GM10266 (cell line): Measurements from ENCODE around the gene SAMD9L.

Experiments used
- DNase-seq: peaks from one replicate; pipeline ENCODE4 v3.0.0; 2012; ENCODE audit errors: extremely low spot score
- CTCF ChIP-seq: IDR thresholded peaks from 2 replicates; pipeline ENCODE4 v1.5.1; 2012; ENCODE audit warnings: mild to moderate bottlenecking, low read depth; ENCODE audit not compliant: control insufficient read depth, insufficient read depth; ENCODE audit errors: missing control alignments

SAMD9L gene

GRCh38 chr7:93176992-93177580 lies 28.9 kb upstream of the SAMD9L start:
- DNase-seq: no peak

GRCh38 chr7:93175219-93175618 lies 27.0 kb upstream of the SAMD9L start:
- no peak for DNase-seq
- no peak for TF ChIP-seq CTCF

More at GRCh38 chr7:93176992-93177580, 28.9 kb upstream of the SAMD9L start:
- no peak for TF ChIP-seq CTCF

GRCh38 chr7:93172683-93173082 lies 24.5 kb upstream of the SAMD9L start:
- TF ChIP-seq CTCF: no peak
- no peak for DNase-seq

- no peak for DNase-seq
- no peak for TF ChIP-seq CTCF
Measured at GRCh38 chr7:93171606-93172226, 23.5 kb upstream of the SAMD9L start.

- no peak for TF ChIP-seq CTCF
- DNase-seq: peak; percentile 10
Measured at GRCh38 chr7:93165447-93165846, 17.3 kb upstream of the SAMD9L start.

GRCh38 chr7:93164766-93165165 lies 16.6 kb upstream of the SAMD9L start:
- no peak for DNase-seq
- TF ChIP-seq CTCF: no peak

- no peak for DNase-seq
- TF ChIP-seq CTCF: no peak
Measured at GRCh38 chr7:93161181-93161762, 13.1 kb upstream of the SAMD9L start.
